ENCODE measurements around the gene ACKR3.

ACKR3 gene

GRCh38 chr2:236549165-236549564 lies 20.5 kb upstream of the ACKR3 start:
- FAIRE-seq, result no peak
- DNase-seq (ENCODE audit: low spot score), result no peak

- DNase-seq (ENCODE audit: low spot score) (no peak), FAIRE-seq (peak; percentile 56)
These were observed 19.3 kb upstream of the ACKR3 start for GRCh38 chr2:236550290-236550689.

GRCh38 chr2:236550701-236551465 lies 18.7 kb upstream of the ACKR3 start:
- DNase-seq (ENCODE audit: low spot score), result no peak
- no peak for FAIRE-seq

DNA sequence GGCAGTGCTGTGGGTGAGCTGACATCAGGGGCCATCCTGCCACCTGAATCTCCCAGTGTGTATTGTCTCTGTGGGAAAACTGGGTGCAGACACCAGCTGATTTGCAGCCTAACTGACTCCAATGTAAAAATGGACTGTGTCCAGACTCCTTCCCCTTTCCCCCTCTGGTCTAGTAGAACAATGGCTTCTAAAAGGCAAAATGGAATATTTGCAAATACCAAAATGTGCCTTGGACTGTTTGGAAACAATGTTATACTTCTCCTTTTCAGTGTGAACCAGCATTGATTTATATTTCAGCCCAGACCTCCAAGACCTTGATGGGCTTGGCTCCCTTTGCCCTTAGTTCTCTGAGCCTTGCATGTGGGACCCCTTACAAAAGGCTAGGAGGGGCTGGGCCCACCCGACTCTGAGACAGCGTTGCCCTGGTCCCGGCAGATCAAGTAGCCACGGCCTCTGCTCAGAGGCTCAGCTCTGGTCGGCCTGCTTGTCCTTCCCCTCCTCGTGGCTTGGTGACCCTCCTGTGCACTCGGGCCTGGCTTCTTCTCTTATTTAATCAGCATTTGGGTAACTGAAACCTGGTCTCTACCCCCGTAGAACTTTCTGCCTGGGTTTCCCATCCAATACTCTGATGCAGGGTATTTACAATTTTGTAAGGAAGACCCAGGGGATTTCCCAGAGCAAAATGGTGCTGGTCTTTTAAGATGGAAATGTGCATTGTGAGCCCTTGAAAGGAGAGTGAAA lies 18.0 kb upstream of the ACKR3 start:
- no peak for FAIRE-seq
- no peak for DNase-seq (ENCODE audit: low spot score)

GRCh38 chr2:236552212-236552542 lies 17.4 kb upstream of the ACKR3 start:
- FAIRE-seq, result no peak
- no peak for DNase-seq (ENCODE audit: low spot score)

- FAIRE-seq (no peak), DNase-seq (ENCODE audit: low spot score) (no peak)
These were observed 16.9 kb upstream of the ACKR3 start for GRCh38 chr2:236552581-236553363.

- FAIRE-seq (no peak), DNase-seq (ENCODE audit: low spot score) (no peak)
These were observed 16.1 kb upstream of the ACKR3 start for GRCh38 chr2:236553522-236553921.

DNA sequence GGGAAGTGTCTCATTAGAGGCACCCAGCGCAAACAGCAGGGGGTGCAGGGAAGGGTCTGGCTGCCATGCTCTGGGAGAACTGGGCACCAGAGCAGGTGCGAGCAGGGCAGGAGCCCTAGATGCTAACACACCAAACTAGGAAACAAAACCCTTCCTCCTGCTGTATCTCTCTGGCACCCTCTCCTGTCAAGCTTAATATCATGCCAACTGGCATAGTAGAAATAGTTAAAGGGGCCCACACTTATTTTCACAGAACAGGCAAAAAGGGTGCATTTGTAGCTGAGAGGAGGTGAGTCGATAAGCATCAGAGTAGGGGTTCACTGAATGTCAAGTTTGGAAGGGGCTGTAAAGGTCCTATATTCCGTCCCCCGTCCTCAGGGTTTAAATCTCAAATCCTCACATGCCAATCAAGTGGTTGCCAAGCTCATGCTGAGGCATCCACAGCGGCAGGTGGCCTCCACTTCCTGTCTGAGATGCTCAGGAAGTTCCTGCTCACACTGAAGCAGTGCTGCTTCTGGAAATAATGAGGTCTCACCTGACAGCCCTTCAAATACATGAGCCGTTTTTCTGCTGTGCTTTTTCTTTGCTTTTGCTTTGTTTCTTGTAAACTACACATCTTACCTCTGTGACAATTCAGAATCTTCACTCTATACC lies 14.9 kb upstream of the ACKR3 start:
- DNase-seq (ENCODE audit: low spot score) (no peak), FAIRE-seq (peak; percentile 27)

DNA sequence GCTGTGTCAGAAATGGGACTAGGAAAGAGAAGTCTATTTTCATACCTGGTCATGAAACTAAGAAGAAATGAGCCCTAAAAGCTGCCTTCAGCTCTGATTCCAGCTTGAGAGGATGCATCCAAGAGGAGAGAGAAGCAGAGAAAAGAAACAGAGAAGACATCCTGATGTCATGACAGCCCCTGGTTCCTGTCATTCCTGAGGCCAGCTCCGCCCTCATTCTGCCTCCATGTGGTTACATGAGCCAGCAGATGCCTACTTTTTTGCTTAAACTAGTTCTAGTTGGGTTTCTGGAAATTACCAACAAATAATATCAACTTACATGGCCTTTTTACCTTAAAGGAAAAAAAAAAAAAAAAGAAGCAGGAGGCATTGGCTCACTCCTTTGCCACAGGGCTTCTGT lies 14.1 kb upstream of the ACKR3 start:
- DNase-seq (ENCODE audit: low spot score) (no peak), FAIRE-seq (no peak)

DNA sequence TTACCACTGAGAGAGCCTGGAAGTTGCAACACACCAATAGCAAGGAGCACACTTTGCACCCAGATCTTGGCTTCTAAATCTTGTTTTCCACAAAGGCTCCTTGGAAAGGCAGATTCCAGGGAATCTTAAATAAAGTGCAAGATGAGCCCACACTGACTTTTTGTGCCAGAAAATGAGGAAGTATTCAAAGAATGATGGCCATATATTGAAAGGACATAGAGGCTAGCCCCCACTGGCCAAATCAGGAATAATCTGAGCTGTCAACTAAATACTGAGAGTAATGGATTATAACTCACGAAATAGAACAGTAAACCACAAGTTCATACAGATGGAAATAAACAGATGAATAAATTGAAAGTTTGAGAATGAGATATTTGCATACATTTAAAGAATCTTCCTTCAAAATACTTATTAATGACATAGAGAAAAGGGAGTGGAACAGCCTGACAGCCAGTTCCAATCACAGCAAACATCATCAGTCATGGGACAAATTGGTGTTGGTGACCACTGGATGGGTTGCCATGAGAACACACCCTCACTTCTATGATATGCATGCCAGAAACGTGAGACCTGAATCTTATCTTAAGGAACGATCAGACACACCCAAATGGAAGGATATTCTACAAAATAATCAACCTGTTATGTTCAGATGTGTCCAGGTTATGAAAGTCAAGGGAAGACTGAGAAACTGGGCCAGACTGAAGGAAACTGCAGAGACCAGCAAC lies 12.2 kb upstream of the ACKR3 start:
- DNase-seq (ENCODE audit: low spot score) (no peak), FAIRE-seq (no peak)

DNA sequence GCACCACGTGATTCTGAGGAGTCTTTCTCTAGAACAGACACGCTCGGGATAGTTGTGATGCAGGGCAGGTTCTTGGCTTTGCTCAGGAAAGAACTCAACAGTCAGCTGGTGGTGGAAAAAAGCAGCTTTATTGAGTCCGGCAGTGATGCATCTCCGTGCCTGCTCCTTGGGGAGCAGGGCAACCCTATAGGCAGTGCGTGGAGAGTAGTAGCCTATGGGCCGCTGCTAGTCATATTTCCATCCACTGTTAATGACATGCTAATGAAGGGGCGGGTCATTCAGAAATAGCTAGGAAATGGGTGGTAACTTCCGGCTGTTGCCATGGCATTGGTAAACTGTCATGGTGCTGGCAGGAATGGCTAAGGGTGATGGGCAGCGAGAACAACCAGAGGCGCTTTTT lies 11.6 kb upstream of the ACKR3 start:
- no peak for DNase-seq (ENCODE audit: low spot score)
- no peak for FAIRE-seq

DNA sequence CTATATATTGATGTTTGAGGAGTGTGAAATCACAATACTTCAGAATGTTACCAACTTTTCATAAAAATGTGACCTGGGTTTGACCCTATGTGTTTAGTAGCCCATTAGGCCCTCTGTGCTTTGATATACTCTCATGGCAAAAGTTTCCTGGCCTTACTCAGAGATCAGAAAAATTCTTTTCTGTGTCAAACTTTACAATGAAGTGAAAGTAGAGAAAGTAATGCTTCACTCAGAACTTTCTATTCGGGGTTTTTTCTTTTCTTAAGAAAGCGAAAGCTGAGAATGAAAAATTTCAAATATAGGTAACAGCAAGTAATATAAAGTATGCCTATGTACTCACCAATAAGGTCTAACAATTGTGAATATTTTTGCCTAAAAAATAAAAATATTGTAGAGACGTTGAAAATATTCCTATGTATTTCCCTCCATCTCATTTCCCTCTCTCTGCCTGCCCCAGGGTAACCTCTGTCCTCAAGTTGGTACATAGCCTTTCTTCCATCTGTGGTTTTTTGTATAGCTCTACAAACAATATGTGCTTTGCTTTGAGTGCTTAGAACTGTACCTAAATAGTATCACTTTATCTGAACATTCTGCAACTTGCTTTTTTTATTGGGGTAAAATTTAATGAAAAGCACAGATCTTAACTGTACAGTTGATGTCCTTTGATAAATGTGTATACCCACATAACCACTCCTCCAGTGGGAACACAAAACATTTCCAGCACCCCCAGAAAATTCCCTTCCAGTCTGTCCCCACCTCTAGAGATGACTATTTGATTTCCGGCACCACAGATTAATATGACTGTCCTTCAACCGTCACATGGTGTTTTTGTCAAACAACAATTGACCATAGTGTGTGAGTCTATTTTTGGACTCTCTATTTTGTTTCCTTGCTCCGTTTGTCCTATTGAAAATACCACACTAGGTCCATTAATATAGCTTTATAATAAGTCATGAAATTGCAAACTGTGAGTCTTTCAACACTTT lies 10.3 kb upstream of the ACKR3 start:
- no peak for FAIRE-seq

GRCh38 chr2:236561874-236562273 lies 7.8 kb upstream of the ACKR3 start:
- FAIRE-seq (no peak), DNase-seq (ENCODE audit: low spot score) (no peak)

More for the DNA sequence above, 10.3 kb upstream of the ACKR3 start:
- no peak for DNase-seq (ENCODE audit: low spot score)

GRCh38 chr2:236562434-236562833 lies 7.2 kb upstream of the ACKR3 start:
- DNase-seq (ENCODE audit: low spot score) (peak; percentile 44), FAIRE-seq (no peak)

- FAIRE-seq, result no peak
- DNase-seq (ENCODE audit: low spot score), result no peak
These were observed 5.7 kb upstream of the ACKR3 start for GRCh38 chr2:236563953-236564352.

GRCh38 chr2:236565212-236565611 lies 4.4 kb upstream of the ACKR3 start:
- no peak for FAIRE-seq

DNA sequence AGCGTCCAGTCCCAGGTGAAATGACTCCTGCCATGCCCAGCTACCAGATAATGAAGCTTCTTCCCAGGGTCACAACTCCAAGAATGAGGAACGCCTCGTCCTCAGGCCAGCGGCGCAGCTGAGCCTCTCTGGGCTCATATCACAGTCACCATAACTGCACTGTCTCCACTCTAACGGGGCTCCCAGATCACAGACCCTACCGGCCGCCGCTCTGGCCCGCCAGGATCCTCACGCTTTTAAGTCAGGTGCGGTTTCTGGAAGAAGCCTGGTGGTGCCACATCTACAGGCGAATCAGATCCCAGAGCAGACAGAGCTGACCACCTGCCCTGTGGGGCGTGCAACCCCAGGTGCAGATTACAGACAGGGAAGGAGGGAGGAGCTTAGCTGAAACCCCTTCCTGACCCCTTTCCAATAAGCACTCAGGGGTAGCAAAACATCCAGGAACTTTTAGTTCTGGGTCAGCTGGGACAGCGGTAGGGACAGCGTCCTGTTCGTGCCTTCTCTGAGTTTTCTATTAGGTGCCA lies 3.7 kb upstream of the ACKR3 start:
- DNase-seq (ENCODE audit: low spot score), result no peak
- FAIRE-seq, result no peak

More at GRCh38 chr2:236565212-236565611, 4.4 kb upstream of the ACKR3 start:
- no peak for DNase-seq (ENCODE audit: low spot score)

- DNase-seq (ENCODE audit: low spot score) (no peak), FAIRE-seq (no peak)
These were observed 3.0 kb upstream of the ACKR3 start for GRCh38 chr2:236566596-236566995.

GRCh38 chr2:236568068-236568921 lies 1.3 kb upstream of the ACKR3 start:
- no peak for FAIRE-seq
- no peak for DNase-seq (ENCODE audit: low spot score)

Measured in urothelium cell line (cell line).